ENCODE measurements around the gene DRICH1.
"Not testable (repeated sequence)": the region's sequence is repeated elsewhere in the genome, so short reads cannot be mapped to it uniquely, and the experiment has no call there.

The DRICH1 gene

DNA sequence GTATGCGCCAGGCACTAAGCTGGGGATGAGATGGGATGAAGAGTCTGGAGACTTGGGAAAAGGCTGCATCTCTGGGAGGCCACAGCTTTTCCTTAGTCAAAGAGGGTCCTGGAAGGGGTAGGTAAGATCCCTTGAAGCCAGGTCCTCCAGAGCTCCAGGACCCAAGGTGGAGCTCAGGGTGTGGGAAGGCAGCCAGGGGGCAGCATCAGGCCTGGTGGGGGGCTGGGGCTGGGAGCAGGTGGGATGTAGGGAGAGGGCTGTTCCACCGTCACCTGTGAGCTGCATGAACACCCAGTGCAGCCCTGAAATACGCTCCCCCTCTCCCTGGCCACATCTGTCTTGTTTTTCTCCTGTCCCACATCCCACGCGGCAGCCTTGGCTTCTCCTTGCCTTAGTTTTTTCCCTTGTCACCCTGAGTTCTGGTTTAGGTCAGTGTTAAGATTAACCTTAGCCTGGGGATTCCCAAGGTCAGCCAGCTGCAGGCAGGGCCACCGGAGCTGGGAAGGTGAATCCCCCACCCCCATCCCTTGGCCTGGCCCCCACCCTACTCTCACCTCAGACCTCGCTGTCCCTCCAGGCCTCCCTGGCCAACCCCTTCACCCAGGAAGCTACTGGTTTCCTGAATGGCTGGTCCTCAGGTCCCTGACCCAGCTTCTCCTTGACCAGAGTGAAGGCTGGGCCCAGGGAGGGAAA is 34.4 kb downstream of the DRICH1 start:
- DNase-seq, result not testable (repeated sequence)

DNA sequence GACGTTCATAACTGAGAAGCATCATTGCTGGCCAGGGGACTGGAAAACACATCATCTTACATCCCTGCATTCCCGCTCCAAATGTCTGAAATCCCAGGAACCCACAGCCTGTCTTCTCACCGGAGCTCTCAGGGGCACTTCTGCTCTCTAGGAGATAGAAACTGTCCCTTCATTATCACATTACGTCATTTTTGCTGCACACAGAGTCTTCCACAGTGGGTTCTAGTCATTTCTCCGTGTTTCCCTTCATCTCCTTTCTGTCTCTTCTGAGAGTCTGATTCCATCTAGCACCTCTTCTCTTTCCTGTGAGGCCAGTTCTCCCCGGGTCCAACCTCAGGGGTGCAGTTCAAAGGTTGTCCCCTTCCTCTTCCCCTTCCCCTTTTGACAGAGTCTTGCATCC is 36.2 kb downstream of the DRICH1 start:
- not testable (repeated sequence) for DNase-seq

DNA sequence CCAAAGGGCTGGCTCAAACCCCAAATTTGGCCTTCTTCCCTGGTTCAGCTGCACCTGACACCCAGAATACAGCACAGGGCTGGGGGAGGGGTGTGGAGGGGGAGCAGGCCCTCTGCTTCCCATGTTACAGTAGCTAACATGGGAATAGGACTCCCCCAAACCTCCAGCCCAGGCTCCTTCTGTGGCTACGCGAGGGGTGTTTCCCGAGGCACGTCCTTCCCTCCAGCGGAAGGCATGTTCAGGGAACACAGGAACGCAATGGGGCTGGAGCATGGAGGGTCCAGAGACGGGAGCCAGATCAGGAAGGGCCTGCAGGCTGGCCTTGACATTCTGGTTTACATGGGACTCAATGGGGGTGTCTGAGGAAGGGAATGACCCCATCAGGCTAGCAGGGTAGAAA is 40.3 kb downstream of the DRICH1 start:
- DNase-seq, result no peak

DNA sequence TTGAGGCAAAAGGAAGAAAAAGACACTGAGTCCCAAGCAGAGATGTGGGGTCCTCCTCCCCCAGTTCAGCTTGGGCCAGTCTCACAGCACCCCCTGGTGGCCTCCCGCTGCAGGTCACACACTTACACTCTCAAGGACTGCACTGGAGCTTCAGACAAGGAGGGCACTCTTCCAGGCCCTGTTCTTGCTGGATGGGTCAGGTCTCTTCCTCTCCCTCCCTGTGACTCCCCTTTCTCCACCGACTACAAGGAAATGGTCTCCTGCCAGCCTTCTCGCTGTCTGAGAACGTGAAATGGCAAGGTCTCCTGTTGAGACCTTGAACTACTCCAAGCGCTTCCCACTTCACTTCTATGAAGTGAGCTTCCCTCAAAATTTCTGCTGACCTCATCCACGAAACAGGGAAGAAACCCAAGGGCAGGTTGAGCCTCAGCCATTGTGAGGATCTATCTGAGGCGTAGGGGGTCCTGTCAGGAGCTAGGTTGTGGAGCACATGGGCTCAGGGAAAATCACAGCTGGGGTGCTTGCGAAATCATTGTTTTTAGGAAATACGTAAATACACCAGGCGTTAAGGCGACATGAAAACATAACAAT is 40.8 kb downstream of the DRICH1 start:
- DNase-seq, result peak in 1 of 2 experiments; percentile 34

DNA sequence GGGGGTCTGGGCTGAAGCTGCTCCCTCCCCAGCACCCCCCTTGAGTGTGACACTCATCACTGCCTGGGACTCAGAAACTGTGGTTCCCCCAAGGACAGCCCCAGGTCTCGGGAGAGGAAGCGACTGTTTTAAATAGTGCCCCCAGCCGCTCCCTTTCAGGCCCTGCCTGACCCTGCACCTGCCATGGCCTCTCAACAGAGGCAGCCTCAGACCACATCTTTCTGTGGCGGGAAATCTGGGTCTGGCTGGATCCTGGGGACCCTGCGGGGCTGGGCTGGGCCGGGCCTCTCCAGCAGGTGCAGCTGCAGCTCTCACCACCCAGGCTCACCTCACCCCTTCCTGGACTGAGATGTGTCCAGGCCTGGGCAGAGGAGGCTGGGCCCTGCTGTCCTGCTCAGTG is 48.3 kb downstream of the DRICH1 start:
- no peak for DNase-seq

DNA sequence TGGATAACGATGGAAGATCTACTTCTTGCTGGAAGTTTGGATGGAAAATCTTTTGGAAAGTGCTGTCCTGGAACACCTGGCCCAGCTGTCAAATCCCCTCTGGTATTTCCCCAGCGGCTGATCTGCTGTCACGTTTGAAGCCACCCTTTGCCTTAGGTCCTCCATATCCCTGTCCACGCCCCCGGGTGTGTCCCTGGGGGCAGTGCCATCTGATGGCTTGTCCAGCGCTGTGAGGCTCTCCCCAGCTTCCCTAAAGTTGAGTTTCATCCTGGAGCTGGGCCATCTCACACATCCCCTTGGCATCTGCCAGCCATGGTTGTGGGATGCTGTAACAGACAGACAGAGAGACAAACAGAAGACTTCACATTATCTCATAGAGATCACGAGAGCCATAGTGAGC is 49.0 kb downstream of the DRICH1 start:
- no peak for DNase-seq

DNA sequence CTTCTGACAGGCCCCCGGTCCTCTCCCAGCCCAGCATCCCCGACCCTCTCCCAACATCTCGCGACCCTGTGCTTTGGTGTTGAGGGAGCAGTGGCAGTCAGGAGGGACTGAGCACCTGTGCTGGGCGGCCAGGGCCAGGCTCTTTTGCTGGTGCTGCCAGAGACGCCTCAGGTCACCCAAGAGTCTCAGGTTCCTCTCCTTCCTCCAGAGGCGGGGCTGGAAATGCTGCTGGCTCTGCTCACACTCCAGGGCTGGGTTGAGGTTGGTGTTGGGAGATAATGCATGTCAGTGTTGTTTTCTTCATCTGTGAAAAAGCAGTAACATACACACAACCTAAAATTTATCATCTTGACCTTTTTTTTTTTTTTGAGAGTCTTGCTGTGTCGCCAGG is 50.9 kb downstream of the DRICH1 start:
- no peak for DNase-seq

DNA sequence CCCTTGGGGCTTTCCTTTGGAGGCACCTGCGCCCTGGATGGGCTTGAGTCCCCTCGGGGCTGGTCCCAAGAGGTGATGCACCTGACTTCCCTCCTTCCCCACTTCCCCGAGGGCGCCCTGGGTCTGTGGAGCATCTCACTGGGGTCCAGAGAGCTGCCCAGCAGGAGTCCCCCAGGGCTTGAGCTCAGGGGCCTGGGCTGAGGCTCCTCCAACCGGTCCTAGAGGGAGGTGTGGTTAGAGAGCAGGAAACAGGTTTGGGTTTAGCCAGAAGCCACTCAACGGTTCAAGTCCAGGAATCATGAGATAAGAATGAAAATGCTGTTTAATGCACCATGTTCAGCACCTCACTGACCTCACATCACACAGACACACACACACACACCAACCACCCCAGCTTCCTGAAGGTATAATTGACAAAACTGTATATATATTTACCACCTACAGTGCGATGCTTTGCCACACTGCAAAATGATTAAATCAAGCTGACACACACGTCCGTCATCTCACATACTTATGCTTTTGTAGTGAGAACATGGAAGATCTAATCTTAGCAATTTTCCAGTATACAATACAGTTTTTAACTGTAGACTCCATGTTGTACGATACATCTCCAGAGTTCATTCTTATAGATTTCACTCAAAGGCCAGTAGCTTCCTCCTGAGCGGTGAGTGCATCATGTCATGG is 51.4 kb downstream of the DRICH1 start:
- no peak for DNase-seq

DNA sequence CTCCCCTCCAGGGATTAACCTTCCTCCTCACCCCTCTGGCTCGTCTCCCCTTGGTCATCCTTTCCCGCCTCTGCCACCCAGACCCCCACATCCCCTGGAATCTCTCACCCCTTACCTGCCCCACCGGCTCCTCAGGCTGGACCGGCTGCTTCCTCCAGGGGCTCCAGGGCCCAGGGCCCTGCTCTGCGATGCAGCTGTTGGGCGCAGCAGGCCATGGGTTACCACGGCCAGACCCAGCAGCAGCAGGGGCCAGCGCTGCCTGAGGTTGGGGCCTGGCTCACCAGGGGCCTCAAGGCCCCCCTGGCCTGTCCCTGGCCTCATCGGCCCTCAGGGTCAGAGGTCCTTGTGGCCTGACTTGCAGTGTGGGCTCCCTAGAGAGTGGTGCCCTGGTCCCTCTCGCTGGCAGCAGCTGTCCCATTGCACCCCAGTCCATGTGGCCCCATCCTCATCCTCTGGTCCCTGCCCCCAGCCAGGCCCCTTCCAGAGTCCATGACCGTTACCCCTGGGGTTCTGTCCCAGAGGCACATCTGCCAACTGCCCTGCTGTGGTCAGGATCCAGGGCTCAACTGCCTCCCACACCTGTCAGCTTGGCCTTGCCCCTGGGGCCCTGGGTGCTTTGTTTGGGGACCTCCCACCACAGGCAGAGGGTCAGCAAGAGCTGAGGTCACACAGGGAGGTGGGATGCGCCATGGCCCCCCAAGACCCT is 52.1 kb downstream of the DRICH1 start, which contains the start of gene IGLL1:
TSS of gene IGLL1 (minus strand) at position 421 of the 706 bp plus-strand sequence. CDS start at position 321, 100 bp downstream.
- no peak for DNase-seq

DNA sequence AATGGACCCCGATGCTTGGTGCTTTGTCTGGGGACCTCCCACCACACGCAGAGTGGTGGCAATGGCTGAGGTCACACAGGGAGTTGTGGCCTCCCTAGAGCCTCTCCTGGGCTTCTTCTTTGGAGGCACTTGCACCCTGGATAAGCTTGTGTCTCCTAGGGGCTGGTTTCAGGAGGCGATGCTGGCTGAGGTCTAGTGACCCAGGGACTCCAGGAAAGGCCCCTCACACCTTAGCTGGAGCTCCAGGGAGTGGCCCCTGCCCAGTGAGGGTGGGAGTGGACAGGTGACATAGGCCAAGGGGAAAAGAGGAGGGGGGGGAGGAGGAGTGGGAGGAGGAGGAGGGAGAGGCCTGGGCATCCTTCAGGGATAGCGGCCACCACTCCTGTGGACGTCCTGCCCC is 52.8 kb downstream of the DRICH1 start:
- DNase-seq, result no peak

DNA sequence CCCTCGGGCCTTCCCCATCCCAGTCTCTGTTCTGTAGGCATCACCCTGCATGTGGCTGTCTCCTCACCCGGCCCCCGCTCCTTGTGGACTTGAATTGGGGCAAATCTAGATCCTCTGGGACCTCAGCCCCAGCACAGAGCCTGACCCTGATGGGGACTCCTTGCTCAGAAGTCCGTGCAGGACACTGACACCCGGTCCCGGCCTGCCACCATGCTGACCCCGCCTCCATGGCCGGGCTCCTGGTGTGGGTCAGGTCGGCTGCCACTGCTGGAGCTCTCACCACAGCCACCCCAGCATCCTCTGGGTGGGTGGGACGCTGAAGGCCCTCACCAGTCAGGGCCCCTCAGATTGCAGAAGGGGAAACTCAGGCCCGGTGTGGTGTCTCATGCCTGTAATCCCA is 53.8 kb downstream of the DRICH1 start:
- DNase-seq, result no peak

DNA sequence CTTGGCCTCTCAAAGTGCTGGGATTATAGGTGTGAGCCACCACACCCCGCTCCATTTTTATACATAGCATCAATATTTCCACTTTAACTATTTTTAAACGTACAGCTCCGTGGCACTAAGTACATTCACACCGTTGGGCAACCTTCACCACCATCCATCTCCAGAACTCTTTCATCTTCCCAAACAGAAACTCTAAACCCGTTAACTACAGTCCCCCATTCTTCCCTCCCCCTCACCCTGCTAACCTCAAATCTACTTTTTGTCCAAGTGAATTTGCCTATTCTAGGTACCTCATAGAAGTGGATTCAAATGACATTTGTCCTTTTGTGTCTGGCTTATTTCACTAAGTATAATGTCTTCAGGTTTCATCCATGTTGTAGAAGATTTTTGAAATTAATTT is 55.4 kb downstream of the DRICH1 start:
- DNase-seq, result no peak

DNA sequence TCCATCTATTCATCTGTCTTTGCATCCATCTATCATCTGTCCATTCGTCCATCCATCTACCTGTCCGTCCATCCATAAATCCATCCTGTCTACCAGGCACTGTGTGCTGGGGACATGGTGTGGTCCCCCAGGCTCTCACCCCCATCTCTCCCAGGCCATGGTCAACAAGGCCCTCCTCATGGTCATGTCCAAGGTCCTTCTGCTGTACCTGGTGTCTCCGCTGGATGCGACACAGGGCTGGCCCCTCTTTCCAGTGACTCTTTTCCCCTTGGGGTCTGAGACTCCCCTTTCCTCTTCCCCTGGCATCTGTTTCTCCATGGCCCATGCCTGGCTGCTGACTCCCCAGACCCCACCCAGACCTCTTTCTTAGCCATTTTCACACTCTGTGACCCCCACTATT is 56.5 kb downstream of the DRICH1 start:
- no peak for DNase-seq

DNA sequence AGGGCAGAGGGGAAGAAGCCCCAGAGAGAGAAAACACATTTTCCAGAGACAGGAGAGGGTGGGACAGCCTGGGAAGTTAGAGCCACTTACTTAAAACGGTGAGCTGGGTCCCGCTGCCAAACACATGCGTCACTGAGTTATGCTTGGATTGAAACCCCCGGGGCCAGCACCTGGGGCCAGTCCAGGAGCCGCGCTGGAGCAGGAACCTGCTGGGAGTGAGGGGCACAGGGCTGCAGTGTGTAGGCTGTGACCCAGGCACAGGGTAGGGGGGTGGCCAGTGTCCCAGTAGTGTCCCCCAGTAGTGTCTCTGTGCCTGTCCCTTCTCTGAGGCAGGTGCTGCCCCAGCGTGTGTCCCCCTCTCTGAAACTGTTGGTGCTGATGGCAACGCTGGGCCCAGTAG is 57.2 kb downstream of the DRICH1 start:
- no peak for DNase-seq

DNA sequence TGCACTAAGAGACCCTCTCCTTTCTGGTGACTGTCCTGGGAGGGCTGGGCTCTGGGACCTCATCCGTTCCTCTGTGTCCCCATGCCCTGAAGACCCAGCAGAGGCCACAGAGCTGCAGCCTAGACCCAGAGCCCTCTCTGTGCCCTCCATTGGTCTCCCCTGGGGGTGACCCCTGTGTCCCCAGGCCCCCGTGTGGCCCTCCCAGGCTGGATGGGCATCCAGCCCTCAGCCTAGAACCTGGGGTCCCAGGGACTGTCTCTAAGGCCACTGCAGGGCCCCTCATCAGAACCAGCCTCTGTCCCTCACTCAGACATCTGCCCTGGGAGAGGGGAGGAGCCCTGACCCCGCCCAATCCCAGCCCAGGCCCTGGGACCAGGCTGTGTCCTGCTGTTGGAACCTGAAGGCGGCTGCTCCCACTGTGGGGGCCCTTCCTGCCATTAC is 57.7 kb downstream of the DRICH1 start:
- DNase-seq, result no peak

DNA sequence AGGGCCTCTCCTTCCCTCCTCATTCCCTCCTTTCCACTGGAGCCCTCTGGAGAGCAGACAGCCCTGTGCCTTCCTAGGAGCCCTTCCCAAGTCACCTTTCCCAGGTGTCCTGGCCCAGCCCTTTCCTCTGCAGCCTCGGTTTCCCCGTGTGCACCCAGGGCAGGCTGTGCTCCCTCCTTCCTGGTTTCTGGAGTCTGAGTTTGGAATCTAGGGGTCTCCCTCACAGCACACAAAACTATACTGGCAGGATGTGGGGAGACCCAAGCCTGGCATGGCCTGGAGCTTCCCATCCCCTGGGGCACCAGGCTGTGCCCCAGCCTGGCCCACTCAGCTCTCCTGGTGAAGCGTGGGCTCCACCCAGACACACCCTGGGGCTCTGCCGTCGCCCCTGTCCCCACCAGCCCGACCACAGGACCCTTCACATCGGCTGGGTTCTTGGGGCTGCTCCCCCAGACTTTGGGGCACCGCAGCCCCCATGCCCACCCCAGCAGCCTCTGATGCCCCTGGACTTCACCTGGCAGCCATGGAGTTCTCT is 58.4 kb downstream of the DRICH1 start:
- not testable (repeated sequence) for DNase-seq

DNA sequence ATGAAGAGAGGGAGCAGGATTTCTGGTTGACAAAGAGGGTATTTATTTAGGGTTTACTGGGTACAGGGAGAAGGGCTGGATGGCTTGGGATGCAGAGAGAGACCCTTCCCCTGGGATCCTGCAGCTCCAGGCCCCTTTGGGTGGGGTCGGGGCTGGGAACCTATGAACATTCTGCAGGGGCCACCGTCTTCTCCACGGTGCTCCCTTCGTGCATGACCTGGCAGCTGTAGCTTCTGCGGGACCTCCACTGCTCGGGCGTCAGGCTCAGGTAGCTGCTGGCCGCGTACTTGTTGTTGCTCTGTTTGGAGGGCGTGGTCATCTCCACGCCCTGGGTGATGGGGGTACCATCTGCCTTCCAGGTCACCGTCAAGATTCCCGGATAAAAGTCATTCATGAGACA is 59.0 kb downstream of the DRICH1 start:
- DNase-seq, result not testable (repeated sequence)

DNA sequence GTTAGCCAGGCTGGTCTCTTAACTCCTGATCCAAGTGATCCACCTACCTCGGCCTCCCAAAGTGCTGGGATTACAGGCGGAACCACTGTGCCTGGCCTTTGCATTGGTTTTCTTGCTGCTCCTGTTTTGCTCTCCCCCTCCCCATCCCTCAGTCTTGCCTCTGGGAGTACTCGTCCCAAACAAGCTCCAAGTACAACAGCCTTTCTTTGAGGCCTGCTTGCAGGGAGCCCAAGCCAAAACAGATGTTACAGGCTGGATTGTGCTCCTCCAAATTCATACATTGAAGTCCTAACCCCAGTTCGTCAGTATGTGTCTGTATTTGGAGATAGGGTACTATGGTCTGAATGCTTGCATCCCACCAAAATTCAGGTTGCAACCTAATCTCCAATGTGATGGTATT is 60.6 kb downstream of the DRICH1 start:
- no peak for DNase-seq

DNA sequence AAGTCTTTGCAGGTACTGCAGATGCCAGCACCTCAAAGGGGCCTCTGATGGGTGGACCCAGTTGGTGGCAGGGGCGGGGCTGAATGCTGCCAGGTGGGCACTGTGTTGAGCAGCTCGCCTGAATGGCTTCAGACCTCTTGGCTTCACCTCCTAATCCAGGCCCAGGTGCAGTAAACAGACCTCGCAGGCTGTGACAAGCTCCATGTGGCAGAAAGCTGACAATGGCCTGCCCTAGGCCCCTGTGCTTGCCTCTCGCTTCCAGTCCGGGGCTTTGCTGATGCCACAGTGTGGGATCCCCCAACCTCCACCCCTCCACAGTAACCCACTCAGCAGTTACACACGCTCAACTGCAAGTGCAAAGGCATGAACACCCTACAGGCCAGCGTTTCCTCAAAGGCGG is 61.4 kb downstream of the DRICH1 start:
- no peak for DNase-seq

DNA sequence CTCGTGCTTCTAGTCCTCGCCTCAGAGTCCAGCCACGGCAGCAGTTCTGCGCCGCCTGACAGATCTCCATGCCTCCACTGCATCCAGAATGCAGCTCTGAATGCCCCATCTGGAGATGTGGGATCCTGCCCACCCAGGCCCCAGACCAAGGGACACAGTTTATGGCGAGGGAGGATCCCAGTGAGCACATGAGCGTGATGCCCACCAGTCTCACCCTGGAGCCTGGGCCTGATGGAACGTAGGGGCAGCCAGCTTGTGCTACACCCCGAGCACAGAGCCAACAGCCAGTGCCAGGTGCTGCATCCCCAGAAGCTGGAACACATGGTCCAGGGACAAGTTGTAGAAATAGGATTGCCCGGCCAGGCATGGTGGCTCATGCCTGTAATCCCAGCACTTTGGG is 62.4 kb downstream of the DRICH1 start:
- DNase-seq, result no peak

DNA sequence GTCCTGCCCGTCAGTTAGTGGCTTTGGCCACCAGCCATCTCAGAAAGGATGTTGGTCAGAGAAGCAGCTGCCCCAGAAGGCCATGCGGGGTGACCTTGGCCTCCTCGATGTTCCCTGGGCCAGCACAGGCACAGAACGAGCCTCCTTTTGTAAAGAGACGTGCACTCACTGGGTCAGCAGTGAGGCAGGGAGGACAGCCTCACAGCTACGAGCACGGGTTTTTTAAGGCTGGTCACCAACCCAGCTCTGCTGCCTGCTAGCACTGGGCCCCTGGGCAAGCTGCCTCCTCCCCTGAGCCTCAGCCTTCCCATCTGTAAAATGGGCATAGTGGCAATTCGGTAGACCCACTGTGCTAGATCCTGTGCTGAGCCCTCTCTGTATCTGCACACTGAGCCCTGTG is 62.8 kb downstream of the DRICH1 start:
- no peak for DNase-seq

DNA sequence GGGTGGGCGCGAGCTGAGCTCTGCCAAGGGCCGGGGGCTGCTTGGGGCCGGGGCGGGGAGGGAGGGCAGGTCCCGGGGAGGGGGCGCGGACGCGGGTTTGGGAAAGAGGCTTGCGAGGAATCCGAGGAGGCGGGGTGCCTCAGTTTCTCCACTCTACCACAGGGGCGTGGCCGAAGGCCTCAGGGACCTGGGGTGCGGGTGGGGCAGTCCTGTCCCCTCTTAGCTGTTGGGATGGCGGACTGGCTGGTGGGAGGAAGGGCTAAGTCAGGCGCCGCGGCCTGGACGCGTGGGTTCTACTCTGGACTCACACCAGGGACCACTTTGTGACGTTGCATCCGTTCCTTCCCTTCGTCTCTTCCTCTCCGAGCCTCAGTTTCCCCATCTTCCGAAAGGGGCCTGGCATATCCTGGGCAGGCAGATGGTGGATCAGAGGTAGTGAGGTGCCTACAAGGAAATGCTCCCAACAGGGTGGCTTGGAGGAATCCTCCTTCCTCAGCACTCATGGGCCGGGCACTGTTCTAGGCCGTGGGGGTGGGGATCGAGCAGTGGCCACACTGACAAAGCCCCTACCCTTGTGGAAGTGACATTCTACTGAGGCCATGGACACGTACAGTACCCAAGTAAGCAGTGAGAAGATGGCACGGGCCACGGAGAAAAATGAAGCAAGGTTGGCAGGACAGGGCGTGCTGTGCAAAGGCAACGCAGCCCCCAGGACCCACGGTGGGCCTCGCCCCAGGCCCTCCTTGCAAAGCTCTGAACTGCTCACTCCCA is 65.2 kb downstream of the DRICH1 start:
- DNase-seq, result no peak

Measured in NCI-H1930 (cell line).